Endothelial cell of umbilical vein (primary cell): Measurements from ENCODE around the gene SBDS.

Source experiments
- CTCF ChIP-seq, 2 donors: IDR thresholded peaks; 1 replicate in 1 of 2; 2 replicates in 1 of 2; pipeline ENCODE4 v1.5.1; 2011; ENCODE audit warnings: low read length in 2 of 2, mild to moderate bottlenecking in 2 of 2, moderate library complexity in 2 of 2, control low read depth in 1 of 2, inconsistent platforms in 1 of 2, low read depth in 1 of 2; ENCODE audit not compliant: insufficient read depth in 1 of 2; ENCODE audit errors: extremely low read depth in 1 of 2
- EZH2 ChIP-seq: IDR thresholded peaks from 2 replicates; pipeline ENCODE4 v1.6.1; 2012; ENCODE audit warnings: borderline replicate concordance, low read depth, mild to moderate bottlenecking, moderate library complexity, low read length, inconsistent platforms; ENCODE audit not compliant: severe bottlenecking
- FOS ChIP-seq: IDR thresholded peaks from 2 replicates; pipeline ENCODE4 v1.6.1; 2011; ENCODE audit warnings: mild to moderate bottlenecking, low read length, moderate library complexity, borderline replicate concordance; ENCODE audit not compliant: insufficient read depth

GRCh38 chr7:67033251-67033650 lies 37.9 kb upstream of the SBDS start:
- TF ChIP-seq FOS (no peak), CTCF (IDR thresholded peaks at IDR 0.05; ENCODE audit: extremely low read depth in 1 of 2, insufficient read depth in 1 of 2, low read depth in 1 of 2, low read length in 2 of 2) (no peak), EZH2 (no peak)
